ENCODE results near the gene LAMA5. TPM values are rescaled to one million over a fixed set of nuclear protein-coding genes. Genes with fewer than 3 reads are reported as not detected.

The LAMA5 gene
- total and polyA plus RNA-seq, 2 of the 8 experiments (the other 6 are each of a cell fraction or from before 2014, with no cell fraction given) = 34.4 to 225 TPM

- no peak for TF ChIP-seq SIN3A (conservative IDR thresholded peaks at IDR 0.05 in 1 of 2, IDR thresholded peaks at IDR 0.05 in 1 of 2; ENCODE audit: low read depth in 1 of 2, low read length in 2 of 2)
Observed at GRCh38 chr20:62310757-62311121, 56.4 kb downstream of the LAMA5 start (continued).

Data from H1 (cell line).